HG03520 (cell line): ENCODE measurements around the gene POR.
"Not testable (repeated sequence)": the region's sequence is repeated elsewhere in the genome, so short reads cannot be mapped to it uniquely, and the experiment has no call there.

ENCODE experiments used
- ATAC-seq: cut with Tn5 transposase; IDR thresholded peaks from one replicate; pipeline ENCODE4 v1.9.1; 2021; ENCODE audit warnings: mild to moderate bottlenecking, moderate library complexity; ENCODE audit not compliant: unreplicated experiment

Gene POR

DNA sequence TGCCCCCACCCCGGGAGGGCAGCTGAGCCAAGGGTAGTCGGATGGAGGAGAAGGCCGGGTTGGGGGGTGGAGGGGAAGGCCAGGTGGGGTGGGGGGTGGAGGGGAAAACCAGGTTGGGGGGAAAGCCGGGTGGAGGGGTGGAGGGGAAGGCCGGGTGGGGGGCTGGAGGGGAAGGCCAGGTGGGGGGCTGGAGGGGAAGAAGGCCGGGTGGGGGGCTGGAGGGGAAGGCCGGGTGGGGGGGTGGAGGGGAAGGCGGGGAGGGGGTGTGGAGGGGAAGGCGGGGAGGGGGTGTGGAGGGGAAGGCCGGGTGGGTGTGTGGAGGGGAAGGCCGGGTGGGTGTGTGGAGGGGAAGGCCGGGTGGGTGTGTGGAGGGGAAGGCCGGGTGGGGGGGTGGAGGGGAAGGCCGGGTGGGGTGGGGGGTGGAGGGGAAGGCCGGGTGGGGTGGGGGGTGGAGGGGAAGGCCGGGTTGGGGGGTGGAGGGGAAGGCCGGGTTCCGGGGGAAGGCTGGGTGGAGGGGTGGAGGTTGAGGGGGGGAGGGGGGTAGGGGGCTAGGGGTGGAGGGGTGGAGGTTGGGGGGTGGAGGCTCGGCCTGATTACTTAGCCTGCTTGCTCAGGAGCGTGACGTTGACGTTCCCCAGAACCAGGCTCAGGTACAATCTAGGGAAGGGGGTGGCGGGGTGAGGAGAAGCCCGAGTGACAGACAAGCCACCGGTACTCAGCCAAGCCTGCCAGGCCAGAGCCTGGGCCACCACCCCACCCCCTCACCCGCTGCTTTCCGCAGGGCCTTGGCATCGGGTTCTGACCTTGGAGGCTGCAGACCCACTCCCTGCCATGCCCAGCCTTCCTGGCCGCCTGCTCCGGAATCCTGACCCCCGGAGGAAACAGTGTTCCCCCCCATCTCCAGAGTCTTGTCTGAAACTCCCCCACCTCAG is 73.9 kb downstream of the POR start:
- no peak for ATAC-seq

DNA sequence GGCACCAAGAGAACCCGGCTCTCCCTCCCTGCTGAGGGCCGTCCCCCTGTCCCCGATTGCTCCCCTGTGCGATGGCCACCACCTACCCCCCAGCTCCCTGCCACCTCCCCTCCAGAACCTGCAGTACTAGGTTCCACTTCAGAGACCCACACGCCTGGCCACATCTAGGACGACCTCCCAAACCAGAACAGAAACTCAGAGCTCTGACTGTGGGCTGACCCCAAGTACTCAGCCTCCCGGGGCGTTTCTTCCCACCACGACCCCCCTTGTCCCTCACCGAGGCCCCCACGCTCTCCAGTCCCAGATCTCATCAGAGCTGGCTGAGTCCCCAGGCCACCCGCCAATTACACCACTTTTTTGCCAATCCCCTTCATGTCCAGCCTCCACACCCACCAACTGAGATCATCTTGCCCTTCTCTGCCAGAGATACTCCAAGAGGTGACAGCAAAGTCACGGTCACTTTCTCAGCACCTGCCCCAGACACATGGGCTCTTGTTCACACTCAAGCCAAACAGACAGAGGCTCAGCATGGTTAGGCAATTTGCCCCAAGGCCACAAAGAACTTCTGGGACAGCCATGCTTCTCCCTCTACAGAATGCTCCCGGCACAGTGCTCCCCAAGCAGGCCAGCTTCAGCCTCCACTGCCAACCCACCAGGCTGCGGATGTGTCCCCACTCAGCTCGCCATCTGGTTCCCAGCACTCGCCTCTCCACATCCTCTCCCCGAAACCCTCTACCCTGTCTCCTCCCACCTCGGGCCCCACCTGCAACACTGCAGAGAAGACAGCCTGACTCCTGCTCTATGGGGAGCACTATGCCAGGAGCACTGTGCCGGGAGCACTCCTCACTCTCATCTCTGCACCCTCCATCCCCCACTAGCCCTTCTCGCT is 74.8 kb downstream of the POR start:
- no peak for ATAC-seq

- ATAC-seq: no peak
Measured at GRCh38 chr7:75991531-75992082, 76.7 kb downstream of the POR start.

DNA sequence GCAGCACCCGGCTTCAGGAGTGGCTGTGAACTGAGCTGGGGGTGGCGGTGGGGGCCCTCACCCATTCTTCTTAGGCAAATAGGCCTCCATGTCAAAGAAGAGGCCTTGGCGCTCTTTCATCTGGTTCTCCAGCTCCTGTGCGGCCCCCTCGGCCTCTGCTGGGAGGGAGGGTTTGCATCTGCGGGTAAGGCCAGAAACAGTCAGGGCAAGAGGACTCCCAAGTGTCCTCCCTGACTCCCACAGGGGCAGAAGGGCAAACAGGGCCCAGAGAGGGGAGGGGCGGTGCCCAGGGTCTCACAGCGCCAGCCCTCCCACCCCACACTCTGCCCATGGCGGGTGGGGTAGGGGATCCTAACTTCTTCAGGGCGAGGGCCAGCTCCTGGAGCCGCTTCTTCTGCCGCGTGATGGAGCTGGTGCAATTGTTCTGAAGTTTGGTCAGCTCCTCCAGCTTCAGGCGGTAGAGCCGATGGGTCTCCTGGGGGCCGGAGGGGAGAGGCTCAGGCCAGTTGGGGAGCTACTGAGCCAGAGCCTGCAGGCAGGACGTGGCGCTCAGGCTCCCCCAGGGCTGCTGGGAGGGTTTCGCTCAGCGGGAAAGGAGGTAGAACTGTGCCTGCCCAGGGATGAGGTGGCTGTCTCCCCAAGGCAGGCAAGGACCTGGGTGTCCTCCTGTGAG is 77.3 kb downstream of the POR start:
- ATAC-seq: no peak

GRCh38 chr7:75993689-75994387 is 78.9 kb downstream of the POR start:
- ATAC-seq: peak; percentile 12

GRCh38 chr7:75994388-75995051 is 79.6 kb downstream of the POR start, which contains the start of gene TMEM120A:
TMEM120A (minus strand) TSS chr7:75994595; CDS start chr7:75994570, 25 bp downstream.
- peak; percentile 93 for ATAC-seq

DNA sequence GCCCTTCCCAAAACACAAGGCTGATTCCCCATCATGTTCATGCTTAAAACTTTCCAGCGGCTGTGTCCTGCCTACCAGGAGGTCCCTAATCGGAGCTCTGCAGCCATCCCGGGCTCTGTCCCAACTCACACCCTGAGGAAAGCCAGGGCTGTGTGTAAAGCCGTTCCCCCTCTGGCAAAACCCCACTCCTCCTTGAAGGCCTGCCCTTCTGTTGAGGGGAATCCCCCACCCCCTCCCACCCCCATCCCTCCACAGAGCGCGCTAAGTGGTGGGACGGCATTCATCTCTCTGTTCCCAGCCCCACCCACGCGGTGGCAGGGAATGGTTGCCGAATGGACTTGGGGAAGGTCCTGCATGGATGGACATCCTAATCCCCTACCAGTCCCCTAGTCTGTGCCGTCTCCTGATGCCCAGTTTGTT is 80.1 kb downstream of the POR start:
- no peak for ATAC-seq

- no peak for ATAC-seq
Measured at GRCh38 chr7:75995996-75996395, 81.0 kb downstream of the POR start.

DNA sequence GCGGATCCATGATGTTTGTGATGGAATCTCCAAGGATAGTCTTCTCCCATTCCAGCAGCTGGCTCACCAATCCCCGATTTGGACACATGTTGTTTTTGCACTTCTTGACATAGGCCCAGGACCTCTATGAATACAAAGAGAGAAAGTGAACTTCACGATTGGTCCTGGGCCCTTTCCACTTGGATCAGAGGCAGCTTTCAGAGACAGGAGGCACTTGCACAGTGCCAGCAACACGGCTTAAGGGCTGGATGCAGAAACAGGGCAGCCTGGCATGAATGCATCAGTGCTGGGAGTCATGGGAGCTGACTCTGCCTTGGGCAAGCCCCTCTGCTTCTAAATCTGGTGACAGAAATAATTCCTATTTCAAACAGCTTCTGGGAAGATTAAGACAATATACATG is 81.5 kb downstream of the POR start:
- no peak for ATAC-seq

DNA sequence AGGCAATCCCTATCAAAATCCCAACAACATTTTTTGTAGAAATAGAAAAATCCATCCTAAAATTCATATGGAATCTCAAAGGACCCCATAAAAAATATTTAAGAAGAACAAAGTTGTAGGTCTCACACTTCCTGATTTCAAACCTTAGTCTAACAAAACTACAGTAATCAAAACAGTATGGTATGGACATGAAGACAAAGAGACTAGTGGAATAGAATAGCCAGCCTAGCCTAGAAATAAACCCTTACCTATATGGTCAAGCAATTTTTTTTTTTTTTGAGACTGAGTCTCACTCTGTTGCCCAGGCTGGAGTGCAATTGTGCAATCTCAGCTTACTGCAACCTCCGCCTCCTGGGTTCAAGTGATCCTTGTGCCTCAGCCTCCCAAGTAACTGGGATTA is 83.1 kb downstream of the POR start:
- ATAC-seq: no peak

- ATAC-seq: no peak
Measured at GRCh38 chr7:76000566-76000965, 85.6 kb downstream of the POR start.

GRCh38 chr7:76002139-76002538 is 87.2 kb downstream of the POR start:
- no peak for ATAC-seq

DNA sequence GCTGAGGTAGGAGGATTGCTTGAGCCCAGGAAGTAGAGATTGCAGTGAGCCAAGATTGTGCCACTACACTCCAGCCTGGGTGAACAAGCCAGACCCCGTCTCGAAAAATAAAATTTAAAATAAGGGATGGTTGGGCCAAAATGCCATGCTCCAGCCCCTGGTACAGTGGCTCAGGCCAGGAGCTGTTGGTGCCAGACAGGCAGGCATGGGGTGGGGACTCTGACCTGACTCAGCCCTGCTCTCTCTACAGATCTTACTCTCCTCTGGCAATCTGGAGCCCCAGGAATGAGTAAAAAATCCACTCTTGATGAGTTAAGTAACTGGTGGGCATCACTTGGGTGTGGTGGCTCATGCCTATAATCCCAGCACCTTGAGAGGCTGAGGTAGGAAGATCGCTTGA is 87.9 kb downstream of the POR start:
- no peak for ATAC-seq

DNA sequence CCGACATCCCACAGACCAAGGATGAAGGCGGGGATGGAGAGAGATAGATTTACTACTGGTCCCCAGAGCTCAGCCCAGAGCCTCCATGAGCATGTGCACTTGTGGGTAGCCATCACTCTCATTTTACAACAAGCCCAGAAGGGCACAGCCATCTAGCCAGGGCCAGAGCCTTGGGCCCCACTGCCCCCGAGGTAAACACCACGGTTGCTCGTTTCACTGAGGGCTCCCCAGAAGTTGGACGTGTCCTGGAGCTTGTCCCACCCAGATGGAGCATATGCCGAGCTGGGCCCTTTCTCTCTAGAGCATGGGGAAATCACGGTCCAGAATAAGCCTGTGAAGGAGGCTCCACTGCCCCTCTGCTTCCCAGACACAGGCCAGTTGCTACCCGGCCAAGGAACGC is 88.4 kb downstream of the POR start:
- no peak for ATAC-seq

GRCh38 chr7:76005004-76005403 is 90.0 kb downstream of the POR start:
- ATAC-seq: not testable (repeated sequence)

- ATAC-seq: no peak
Measured at GRCh38 chr7:76008156-76008687, 93.3 kb downstream of the POR start.

DNA sequence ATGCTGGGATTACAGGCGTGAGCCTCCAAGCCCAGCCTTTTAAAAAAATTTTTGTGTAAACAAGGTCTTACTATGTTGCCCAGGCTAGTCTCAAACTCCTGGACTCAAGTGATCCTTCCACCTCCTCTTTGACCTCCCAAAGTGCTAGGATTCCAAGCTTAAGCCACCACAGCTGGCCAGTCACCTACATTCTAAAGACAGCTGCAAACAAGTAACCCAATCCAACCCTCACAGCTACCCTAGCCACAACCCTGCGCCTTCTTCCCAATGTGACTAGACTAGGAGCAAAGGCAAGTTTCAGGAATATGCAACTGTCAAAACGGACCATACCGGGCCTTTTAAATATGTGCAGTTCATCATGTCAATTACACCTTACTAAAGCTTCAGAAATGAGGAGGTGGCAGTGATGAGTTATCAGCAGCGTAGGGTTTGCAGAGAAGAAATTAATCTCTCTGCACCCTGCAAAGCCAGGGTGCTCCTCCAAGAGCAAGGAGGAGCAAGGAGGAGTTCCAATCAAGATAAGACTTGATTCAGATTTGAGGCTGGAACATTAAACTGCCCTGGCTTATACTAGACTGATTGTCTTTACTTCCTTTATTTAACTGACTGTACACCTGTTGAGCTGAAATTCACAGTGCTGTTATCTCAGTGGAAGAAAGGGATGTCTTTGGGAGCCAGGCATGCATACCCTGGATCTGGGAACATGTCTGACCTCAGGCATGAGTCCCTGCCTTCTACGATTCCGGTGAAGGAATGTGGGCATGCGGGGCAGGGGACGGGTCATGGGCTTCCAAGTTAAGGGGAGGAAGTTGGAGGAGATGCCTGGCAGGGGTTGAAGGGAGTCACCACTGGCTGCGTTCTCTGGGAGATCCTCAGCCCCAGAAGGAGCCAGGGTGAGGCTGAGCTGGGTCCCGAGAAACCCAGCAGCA is 95.0 kb downstream of the POR start:
- ATAC-seq: no peak

GRCh38 chr7:76011442-76011861 is 96.5 kb downstream of the POR start:
- no peak for ATAC-seq
